WI38 (cell line): ENCODE measurements around the gene CHSY1.

Experiments used
- H3K4me3 ChIP-seq: 2 replicates; pipeline ENCODE4 v1.5.1; 2011; ENCODE audit warnings: low read depth, mild to moderate bottlenecking, control low read depth, low read length
- TF ChIP-seq, protein P1 (sequence below): IDR thresholded peaks from 2 replicates; pipeline ENCODE4 v1.5.1; 2012; ENCODE audit warnings: low read depth, mild to moderate bottlenecking, control low read depth, low read length

The CHSY1 gene

DNA sequence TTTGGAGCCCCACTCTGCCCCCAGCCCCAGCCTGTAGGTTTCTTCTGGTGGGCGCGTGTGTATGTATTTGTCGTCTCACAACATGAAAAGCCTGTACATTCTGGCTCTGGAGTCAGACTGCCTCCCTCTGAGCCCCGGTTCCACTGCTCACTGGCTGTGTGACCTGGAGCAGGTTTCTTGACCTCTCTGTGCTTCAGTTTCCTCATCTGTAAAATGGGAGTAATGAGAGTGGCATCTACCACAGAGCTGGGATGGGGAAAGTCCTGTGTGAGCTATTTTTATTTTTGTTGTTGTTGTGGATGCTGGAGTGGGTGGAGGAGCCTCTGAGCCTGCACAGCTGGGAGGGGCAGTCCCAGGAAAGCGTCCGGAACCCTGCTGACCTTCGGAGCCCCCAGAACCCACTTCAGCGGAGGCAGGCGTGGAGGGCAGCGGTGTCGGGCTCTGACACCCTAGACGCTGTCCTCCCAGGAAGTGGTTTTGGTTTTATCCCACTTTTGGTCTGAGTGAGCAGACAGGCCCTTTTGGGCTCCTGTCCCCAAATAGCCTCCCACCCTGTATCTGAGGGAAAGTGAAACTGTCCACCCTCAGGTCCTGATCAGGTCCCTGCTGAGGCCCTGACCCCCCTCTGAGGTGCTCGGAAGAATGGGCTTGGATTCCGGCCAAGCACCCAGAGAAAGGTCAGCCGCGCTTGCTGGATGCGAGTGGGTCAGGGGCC is 103.5 kb downstream of the CHSY1 start:
- no peak overlapping the region for H3K4me3 ChIP-seq
- TF ChIP-seq, protein P1, sequence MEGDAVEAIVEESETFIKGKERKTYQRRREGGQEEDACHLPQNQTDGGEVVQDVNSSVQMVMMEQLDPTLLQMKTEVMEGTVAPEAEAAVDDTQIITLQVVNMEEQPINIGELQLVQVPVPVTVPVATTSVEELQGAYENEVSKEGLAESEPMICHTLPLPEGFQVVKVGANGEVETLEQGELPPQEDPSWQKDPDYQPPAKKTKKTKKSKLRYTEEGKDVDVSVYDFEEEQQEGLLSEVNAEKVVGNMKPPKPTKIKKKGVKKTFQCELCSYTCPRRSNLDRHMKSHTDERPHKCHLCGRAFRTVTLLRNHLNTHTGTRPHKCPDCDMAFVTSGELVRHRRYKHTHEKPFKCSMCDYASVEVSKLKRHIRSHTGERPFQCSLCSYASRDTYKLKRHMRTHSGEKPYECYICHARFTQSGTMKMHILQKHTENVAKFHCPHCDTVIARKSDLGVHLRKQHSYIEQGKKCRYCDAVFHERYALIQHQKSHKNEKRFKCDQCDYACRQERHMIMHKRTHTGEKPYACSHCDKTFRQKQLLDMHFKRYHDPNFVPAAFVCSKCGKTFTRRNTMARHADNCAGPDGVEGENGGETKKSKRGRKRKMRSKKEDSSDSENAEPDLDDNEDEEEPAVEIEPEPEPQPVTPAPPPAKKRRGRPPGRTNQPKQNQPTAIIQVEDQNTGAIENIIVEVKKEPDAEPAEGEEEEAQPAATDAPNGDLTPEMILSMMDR: no peak

DNA sequence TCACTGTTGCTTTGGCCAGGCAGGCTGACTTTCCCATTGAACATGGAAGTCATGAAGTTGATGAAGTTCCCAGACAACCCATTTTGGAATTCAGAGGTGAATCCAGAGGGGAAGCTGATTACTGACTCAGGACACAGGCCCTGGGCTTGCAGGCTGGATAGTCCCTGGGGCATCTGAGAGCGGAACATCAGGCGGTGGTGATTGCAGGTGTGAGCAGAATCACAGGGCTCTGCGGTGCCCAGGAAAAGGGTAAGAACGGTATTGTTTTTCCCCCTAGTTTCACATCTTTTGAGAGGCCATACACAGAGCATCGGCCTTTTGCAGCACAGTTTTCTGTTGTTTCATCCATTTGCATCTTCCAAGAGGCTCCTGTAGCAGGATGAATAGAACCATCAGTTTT is 104.7 kb downstream of the CHSY1 start:
- TF ChIP-seq, protein P1: no peak
- no peak overlapping the region for H3K4me3 ChIP-seq

DNA sequence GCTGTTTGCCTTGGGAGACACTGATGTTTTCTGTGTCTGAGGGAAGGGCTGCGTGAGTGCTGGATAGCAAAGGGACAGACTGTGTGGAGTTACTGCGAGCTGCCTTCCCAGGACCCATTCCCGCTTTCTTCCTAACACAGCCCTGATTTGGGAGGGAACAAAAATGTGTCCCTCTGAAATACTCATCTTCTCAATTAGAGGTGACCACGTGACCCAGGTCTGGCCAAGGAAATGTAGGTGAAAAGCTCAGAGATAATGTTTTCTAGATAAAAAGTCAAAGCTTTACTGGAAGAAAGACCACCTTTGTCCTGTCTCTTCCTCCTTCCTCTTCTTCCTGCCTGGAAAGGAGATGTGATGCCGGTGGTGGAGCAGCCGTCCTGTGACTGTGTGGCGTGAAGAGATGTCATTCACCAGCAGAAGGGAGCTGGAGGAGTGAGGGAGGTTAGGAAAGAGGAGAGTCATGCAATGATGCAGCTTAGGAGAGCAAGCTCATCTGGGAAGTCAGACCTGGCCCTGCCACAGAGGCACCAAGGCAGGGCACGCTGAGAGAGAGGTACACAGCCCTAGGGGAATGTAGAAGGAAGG is 105.6 kb downstream of the CHSY1 start:
- TF ChIP-seq, protein P1: no peak
- H3K4me3 ChIP-seq: no peak overlapping the region

DNA sequence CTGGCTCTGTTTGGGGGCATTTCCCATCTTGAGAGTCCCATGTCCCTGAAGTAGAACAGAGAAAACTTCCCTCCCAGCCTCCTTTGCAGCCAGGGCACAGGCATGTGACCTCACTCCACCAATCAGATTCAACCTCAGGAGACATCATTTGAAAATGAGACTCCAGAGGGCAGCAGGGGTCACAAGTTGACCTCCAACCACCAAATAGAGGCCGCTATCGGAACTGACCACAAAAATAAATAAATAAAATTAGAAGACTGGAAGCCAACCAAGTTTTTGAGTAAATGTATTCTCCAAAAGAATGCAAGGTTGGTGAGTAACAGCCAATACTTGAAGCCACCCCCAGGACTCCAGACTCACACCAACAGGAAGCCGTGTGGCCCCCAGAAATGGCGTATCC is 106.5 kb downstream of the CHSY1 start:
- TF ChIP-seq, protein P1: no peak

DNA sequence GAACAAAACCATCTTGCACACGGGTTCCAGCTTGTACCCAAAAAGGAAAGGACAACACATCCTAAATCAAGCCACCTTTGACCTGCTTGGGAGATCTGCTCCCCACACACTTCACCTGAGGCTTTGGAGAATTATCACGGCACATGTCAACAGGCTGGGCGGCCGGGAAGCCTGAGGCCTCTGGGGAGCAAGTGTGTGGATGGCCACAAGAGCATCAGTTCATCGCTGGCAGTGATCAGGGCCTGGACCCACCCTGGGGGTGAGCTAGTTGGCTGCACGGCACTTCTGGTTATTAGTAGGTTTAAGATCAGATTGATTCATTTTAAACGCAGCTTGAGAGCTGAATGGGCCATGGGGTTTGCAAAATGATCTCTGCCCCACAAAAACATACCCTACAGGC is 108.5 kb downstream of the CHSY1 start:
- TF ChIP-seq, protein P1: no peak
- H3K4me3 ChIP-seq: no peak overlapping the region

More for the DNA sequence above, 106.5 kb downstream of the CHSY1 start:
- H3K4me3 ChIP-seq: no peak overlapping the region

DNA sequence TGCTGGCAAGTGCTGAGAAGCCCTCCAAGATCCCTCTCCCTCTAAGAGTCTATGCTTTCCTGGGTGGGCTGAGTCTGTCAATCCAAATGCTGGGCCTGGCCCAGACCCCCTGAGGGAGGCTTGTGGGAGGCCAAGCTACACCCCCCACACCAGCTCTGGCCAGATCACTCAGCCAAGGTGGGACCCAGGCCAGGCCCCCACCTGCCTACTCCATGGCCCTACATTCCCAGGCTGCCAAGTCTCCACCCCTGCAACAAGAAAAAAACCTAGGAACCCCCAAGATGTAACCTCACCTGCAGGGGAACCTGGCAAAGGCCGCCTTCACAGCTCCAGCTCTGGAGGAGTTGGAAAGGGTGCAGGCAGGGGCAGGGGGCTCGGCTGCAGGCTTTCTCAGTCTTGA is 109.1 kb downstream of the CHSY1 start:
- TF ChIP-seq, protein P1: no peak
- H3K4me3 ChIP-seq: no peak overlapping the region

DNA sequence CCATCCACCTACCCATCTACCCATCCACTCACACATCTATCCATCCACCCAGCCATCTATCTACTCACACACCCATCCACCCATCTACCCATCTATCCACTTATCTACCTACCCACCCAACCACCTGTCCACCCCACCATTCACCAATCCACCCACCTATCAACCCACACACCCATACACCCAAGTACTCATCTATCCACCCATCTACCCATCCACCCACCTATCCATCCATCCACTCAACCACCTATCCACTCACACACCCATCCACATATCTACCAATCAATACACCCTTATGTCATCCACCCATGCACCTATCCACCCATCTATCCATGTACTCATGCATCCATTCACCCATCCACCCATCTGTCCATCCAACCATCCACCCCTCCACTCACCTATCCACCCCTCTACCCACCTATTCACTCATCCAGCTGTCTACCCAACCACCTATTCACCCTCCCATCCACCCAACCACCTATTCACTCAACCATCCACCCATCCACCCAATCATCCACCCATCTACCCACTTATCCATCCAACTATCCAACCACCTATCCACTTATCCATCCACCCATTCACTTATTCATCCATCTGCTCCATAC is 109.8 kb downstream of the CHSY1 start:
- TF ChIP-seq, protein P1: no peak
- no peak overlapping the region for H3K4me3 ChIP-seq
